GM12864 (cell line): ENCODE data around the gene PLD6.

Experiments used
- DNase-seq: peaks from one replicate; pipeline ENCODE4 v3.0.0-alpha.2; 2011; ENCODE audit warnings: low read depth
- H3K4me3 ChIP-seq: 2 replicates; pipeline ENCODE4 v1.5.1; 2011; ENCODE audit warnings: mild to moderate bottlenecking, low read depth, low read length, control low read depth
- CTCF ChIP-seq: IDR thresholded peaks from 2 replicates; pipeline ENCODE4 v1.5.1; 2011; ENCODE audit warnings: low read depth, mild to moderate bottlenecking, moderate library complexity, low read length, control low read depth, inconsistent platforms; ENCODE audit errors: missing control alignments

Gene PLD6

GRCh38 chr17:17204635-17205231, 1.4 kb downstream of the PLD6 start:
- DNase-seq: no peak
- TF ChIP-seq CTCF: no peak
- peak overlapping the region; percentile 87 for H3K4me3 ChIP-seq

GRCh38 chr17:17204041-17204591, 2.0 kb downstream of the PLD6 start:
- DNase-seq: no peak

GRCh38 chr17:17203173-17203730, 2.9 kb downstream of the PLD6 start:
- no peak overlapping the region for H3K4me3 ChIP-seq
- no peak for DNase-seq
- TF ChIP-seq CTCF: no peak

More at GRCh38 chr17:17204041-17204591, 2.0 kb downstream of the PLD6 start:
- no peak for TF ChIP-seq CTCF
- H3K4me3 ChIP-seq: peak overlapping the region; percentile 87

GRCh38 chr17:17201907-17202306, 4.2 kb downstream of the PLD6 start:
- no peak for DNase-seq
- no peak overlapping the region for H3K4me3 ChIP-seq
- no peak for TF ChIP-seq CTCF

GRCh38 chr17:17201271-17201670, 4.9 kb downstream of the PLD6 start:
- DNase-seq: no peak
- no peak for TF ChIP-seq CTCF
- H3K4me3 ChIP-seq: no peak overlapping the region

- H3K4me3 ChIP-seq: no peak overlapping the region
- no peak for DNase-seq
- no peak for TF ChIP-seq CTCF
Measured at GRCh38 chr17:17200831-17201230, 5.3 kb downstream of the PLD6 start.

GRCh38 chr17:17200311-17200710, 5.8 kb downstream of the PLD6 start:
- no peak overlapping the region for H3K4me3 ChIP-seq
- no peak for DNase-seq
- no peak for TF ChIP-seq CTCF
